Upper lobe of left lung (tissue), 6 donors: ENCODE measurements around the gene ERG28. TPM values are rescaled to one million over a fixed set of nuclear protein-coding genes. Genes with fewer than 3 reads are reported as not detected.

Source experiments
- small RNA-seq, 4 donors: library from RNA; depleted of rRNA; stranded (forward); fragments of <200 nt; gene quantifications; one replicate each; pipeline ENCODE3, GENCODE V24; 2016
- total RNA-seq, 6 donors: library from RNA; depleted of rRNA in 4 of 6; stranded (reverse); fragments of >200 nt in 4 of 6; gene quantifications; one replicate each; pipeline versions ENCODE4 v1.1.0 to v1.2.1, GENCODE V29; 2016 to 2021
- donor health status: DM: no; HTN: no; CAD: no; lungs with moderate emphysema.
- donor health status: DM: no; HTN: yes; CAD: no; lungs with severe emphysema.

ERG28 gene
- total RNA-seq, 6 donors from 2014 or later, result 6.3 to 36.0 (median 17.3) TPM

Small RNA genes lying within 50 kb of the gene (small RNA-seq; reads per million reads assigned to genes)
- 0 reads per million in 4 donors for gene RNA5SP387

Other genes with a start within 250 kb of the ERG28 start
- gene JDP2, start 232.9 kb downstream of the ERG28 start, total RNA-seq, result 100 to 1,000 TPM in 3 of 6 donors, 10 to 100 TPM in 3; 60.5 to 150 (median 110) TPM
- 10 to 100 TPM in 5 of 6 donors, 1 to 10 TPM in 1; 5.4 to 25.1 (median 10.8) TPM for gene BATF, start 138.4 kb downstream of the ERG28 start, total RNA-seq
- 10 to 100 TPM; 19.4 to 41.3 (median 31.8) TPM for gene FLVCR2, start 82.3 kb downstream of the ERG28 start, total RNA-seq
- gene TTLL5, start 370 bp upstream of the ERG28 start, total RNA-seq, result 10 to 100 TPM; 24.5 to 85.9 (median 33.5) TPM